ENCODE data around the gene RIF1.

RIF1 gene

DNA sequence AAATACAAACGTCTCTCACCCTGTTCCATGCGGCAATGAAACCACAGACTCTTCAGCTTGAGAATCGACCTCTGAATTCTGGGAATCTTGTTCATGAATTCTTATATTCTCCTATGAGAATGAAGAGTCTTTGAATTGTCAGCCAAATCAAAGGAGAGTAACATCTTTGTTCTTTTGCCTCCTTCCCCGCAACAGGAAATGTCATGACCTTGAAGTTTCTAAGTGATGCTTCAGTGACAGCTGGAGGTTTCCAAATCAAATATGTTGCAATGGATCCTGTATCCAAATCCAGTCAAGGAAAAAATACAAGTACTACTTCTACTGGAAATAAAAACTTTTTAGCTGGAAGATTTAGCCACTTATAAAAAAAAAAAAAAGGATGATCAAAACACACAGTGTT lies 30.5 kb upstream of the RIF1 start:
- no peak overlapping the region for H3K27ac ChIP-seq (ENCODE audit: low read depth, low read length)
- H3K9me3 ChIP-seq (ENCODE audit: control insufficient read depth, insufficient read depth, low read length) = no peaks in the 10 kb centered on the region
- TF ChIP-seq, protein P1, sequence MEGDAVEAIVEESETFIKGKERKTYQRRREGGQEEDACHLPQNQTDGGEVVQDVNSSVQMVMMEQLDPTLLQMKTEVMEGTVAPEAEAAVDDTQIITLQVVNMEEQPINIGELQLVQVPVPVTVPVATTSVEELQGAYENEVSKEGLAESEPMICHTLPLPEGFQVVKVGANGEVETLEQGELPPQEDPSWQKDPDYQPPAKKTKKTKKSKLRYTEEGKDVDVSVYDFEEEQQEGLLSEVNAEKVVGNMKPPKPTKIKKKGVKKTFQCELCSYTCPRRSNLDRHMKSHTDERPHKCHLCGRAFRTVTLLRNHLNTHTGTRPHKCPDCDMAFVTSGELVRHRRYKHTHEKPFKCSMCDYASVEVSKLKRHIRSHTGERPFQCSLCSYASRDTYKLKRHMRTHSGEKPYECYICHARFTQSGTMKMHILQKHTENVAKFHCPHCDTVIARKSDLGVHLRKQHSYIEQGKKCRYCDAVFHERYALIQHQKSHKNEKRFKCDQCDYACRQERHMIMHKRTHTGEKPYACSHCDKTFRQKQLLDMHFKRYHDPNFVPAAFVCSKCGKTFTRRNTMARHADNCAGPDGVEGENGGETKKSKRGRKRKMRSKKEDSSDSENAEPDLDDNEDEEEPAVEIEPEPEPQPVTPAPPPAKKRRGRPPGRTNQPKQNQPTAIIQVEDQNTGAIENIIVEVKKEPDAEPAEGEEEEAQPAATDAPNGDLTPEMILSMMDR (IDR thresholded peaks at IDR 0.05; ENCODE audit: low read depth, low read length, poor library complexity, severe bottlenecking) = no peak
- no peak for TF ChIP-seq EZH2phosphoT487 (IDR thresholded peaks at IDR 0.05; ENCODE audit: borderline replicate concordance, low read length)

DNA sequence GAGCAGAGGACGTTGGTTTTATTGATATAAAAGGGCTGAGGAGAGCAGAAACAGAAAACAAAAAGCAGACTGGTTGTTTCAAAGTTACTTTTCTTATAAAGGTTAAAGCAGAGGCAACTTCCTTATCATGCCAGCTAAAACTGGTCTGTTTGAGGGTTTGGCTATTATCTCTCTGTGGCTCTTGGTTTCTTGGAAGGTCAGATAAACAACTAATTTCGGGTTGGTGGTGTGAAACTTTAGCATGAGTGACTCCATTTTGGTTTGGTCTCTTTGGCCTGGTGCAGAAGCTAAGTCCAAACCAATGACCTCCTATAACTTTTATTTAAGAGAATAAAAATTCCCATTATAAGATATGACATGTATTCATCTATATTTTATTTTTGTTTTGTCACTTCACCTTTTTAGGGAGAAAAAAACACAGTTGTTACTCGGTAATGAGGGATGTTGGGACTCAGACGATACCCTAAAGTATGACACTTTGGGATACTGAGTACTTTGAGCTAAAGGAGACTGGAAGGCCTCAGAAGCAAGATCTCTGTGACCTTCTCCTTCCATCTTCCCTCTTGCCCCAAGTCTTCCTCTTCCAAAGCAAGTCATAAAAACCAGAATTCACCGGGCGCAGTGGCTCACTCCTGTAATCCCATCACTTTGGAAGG lies 29.0 kb upstream of the RIF1 start:
- H3K36me3 ChIP-seq (ENCODE audit: control insufficient read depth, low read length) = no peaks in the 10 kb centered on the region
- H3K4me1 ChIP-seq (ENCODE audit: control insufficient read depth, low read length) = no peaks in the 10 kb centered on the region
- no peak overlapping the region for H3K27ac ChIP-seq (ENCODE audit: low read depth, low read length)
- H3F3A ChIP-seq (ENCODE audit: control insufficient read depth, insufficient read depth) = no peaks in the 10 kb centered on the region
- no peak for TF ChIP-seq EZH2phosphoT487 (IDR thresholded peaks at IDR 0.05; ENCODE audit: borderline replicate concordance, low read length)
- TF ChIP-seq, protein P1 (IDR thresholded peaks at IDR 0.05; ENCODE audit: low read depth, low read length, poor library complexity, severe bottlenecking) = no peak
- no peaks in the 10 kb centered on the region for H3K9me2 ChIP-seq (replicated peaks; ENCODE audit: control insufficient read depth, low read length)
- H4K20me1 ChIP-seq (ENCODE audit: control insufficient read depth, insufficient read depth, low read depth, low read length) = no peaks in the 10 kb centered on the region
- H3K27me3 ChIP-seq (ENCODE audit: control insufficient read depth, low read length) = no peaks in the 10 kb centered on the region
- H3K4me3 ChIP-seq (ENCODE audit: low read length) = no peak overlapping the region
- no peak overlapping the region for H3K4me2 ChIP-seq (ENCODE audit: low read length)
- H3K79me2 ChIP-seq (ENCODE audit: control insufficient read depth, low read length) = no peaks in the 10 kb centered on the region
- no peaks in the 10 kb centered on the region for H3K9me3 ChIP-seq (ENCODE audit: control insufficient read depth, insufficient read depth, low read length)

More for the DNA sequence above, 30.5 kb upstream of the RIF1 start:
- Histone ChIP-seq H3K4me1 (ENCODE audit: control insufficient read depth, low read length) (no peaks in the 10 kb centered on the region), H3K9me2 (replicated peaks; ENCODE audit: control insufficient read depth, low read length) (no peaks in the 10 kb centered on the region), H3K4me2 (ENCODE audit: low read length) (no peak overlapping the region), H3K4me3 (ENCODE audit: low read length) (no peak overlapping the region), H3K36me3 (ENCODE audit: control insufficient read depth, low read length) (no peaks in the 10 kb centered on the region), H3K27me3 (ENCODE audit: control insufficient read depth, low read length) (no peaks in the 10 kb centered on the region), H3F3A (ENCODE audit: control insufficient read depth, insufficient read depth) (no peaks in the 10 kb centered on the region), H4K20me1 (ENCODE audit: control insufficient read depth, insufficient read depth, low read depth, low read length) (no peaks in the 10 kb centered on the region), H3K79me2 (ENCODE audit: control insufficient read depth, low read length) (no peaks in the 10 kb centered on the region)

DNA sequence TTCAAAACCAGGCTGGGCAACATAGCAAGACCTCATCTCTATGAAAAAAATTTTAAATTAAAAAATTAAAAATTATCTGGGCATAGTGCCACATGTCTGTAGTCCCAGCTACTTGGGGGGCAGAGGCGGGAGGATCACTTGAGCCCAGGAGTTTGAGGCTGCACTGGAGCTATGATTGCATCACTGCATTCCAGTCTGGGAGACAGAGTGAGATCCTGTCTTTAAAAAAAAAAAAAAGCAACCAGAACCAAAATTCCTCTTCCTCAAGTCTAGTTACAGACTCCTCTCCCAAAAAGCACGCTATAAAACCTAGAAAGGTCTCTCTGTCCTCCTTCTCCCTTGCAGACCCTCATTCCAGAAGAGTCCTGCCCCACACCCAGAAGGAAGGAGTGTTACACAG lies 28.4 kb upstream of the RIF1 start:
- no peak for TF ChIP-seq EZH2phosphoT487 (IDR thresholded peaks at IDR 0.05; ENCODE audit: borderline replicate concordance, low read length)
- TF ChIP-seq, protein P1 (IDR thresholded peaks at IDR 0.05; ENCODE audit: low read depth, low read length, poor library complexity, severe bottlenecking) = no peak
- Histone ChIP-seq H3K79me2 (ENCODE audit: control insufficient read depth, low read length) (no peaks in the 10 kb centered on the region), H3K27me3 (ENCODE audit: control insufficient read depth, low read length) (no peaks in the 10 kb centered on the region), H3K9me2 (replicated peaks; ENCODE audit: control insufficient read depth, low read length) (no peaks in the 10 kb centered on the region), H3K27ac (ENCODE audit: low read depth, low read length) (no peak overlapping the region), H3K9me3 (ENCODE audit: control insufficient read depth, insufficient read depth, low read length) (no peaks in the 10 kb centered on the region), H3K36me3 (ENCODE audit: control insufficient read depth, low read length) (no peaks in the 10 kb centered on the region), H3K4me2 (ENCODE audit: low read length) (no peak overlapping the region), H3K4me1 (ENCODE audit: control insufficient read depth, low read length) (no peaks in the 10 kb centered on the region), H3K4me3 (ENCODE audit: low read length) (no peak overlapping the region), H4K20me1 (ENCODE audit: control insufficient read depth, insufficient read depth, low read depth, low read length) (no peaks in the 10 kb centered on the region), H3F3A (ENCODE audit: control insufficient read depth, insufficient read depth) (no peaks in the 10 kb centered on the region)
